ENCODE measurements around the gene NF2.

- TF ChIP-seq PAX5 (IDR thresholded peaks at IDR 0.05; ENCODE audit: insufficient read depth, low read length, severe bottlenecking) (no peak), POLR2AphosphoS5 (IDR thresholded peaks at IDR 0.05; ENCODE audit: low read depth, low read length) (no peak), POLR2A (IDR thresholded peaks at IDR 0.05; ENCODE audit: low read depth, low read length) (no peak), SPI1 (IDR thresholded peaks at IDR 0.05; ENCODE audit: low read depth, low read length) (no peak)
Measured at GRCh38 chr22:29625090-29625825, 21.8 kb downstream of the NF2 start.
